ENCODE measurements around the gene KNOP1. TPM values are rescaled to one million over a fixed set of nuclear protein-coding genes. Genes with fewer than 3 reads are reported as not detected.
A peak's percentile ranks its signal among the peaks of the same experiment; 100 is the strongest.
"Not testable (repeated sequence)": the region's sequence is repeated elsewhere in the genome, so short reads cannot be mapped to it uniquely, and the experiment has no call there.

KNOP1 gene
- total RNA-seq, 1 donor from 2014 or later = 29.2 TPM

GRCh38 chr16:19722981-19723380 lies 5.0 kb upstream of the KNOP1 start:
- H3K36me3 Mint-ChIP-seq (ENCODE audit: low read depth) = no peaks in the 10 kb centered on the region
- H3K27me3 Mint-ChIP-seq (ENCODE audit: low read depth) = no peaks in the 10 kb centered on the region
- DNase-seq (ENCODE audit: low spot score) = no peak
- H3K4me1 Mint-ChIP-seq (ENCODE audit: low read depth) = peaks cover 3% of the 10 kb centered on the region
- intact Hi-C loops (cut with micrococcal nuclease) = no loop called here
- no peaks in the 10 kb centered on the region for H3K9me3 Mint-ChIP-seq
- H3K4me3 Mint-ChIP-seq (ENCODE audit: low read depth) = no peak overlapping the region
- H3K27ac Mint-ChIP-seq = no peak overlapping the region

DNA sequence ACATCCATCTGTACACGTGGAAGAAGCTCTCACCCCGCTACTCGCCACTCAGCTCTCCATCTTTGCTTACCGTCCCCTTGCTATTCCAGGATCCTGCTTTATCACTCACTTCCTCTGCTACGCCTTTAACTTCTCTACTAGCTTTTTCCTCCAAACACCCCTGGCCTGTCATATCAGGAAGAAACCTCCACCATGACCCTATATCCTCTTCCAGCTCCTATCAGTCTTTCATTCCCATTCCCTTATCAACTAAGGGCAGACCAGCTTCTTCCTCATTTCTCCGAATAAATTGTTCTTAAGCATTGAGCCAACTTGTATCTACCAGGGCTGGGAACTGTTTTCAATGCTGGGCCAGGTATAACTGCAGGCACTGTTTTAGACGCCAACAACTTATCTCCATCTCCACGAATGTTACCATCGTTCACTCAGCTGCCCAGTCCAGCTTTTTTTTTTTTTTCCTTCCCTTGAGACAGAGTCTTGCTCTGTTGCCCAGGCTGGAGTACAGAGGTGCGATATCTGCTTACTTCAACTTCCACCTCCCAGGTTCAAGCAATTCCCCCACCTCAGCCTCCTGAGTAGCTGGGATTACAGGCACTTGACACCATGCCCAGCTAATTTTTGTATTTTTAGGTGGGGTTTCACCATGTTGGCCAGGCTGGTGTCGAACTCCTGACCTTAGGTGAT lies 4.4 kb upstream of the KNOP1 start:
- no peak for DNase-seq (ENCODE audit: low spot score)
- peaks cover 3% of the 10 kb centered on the region for H3K4me1 Mint-ChIP-seq (ENCODE audit: low read depth)
- H3K36me3 Mint-ChIP-seq (ENCODE audit: low read depth) = peaks cover 2% of the 10 kb centered on the region
- no peak overlapping the region for H3K27ac Mint-ChIP-seq
- no peaks in the 10 kb centered on the region for H3K9me3 Mint-ChIP-seq
- no peak overlapping the region for H3K4me3 Mint-ChIP-seq (ENCODE audit: low read depth)
- H3K27me3 Mint-ChIP-seq (ENCODE audit: low read depth) = no peaks in the 10 kb centered on the region
- intact Hi-C loops (cut with micrococcal nuclease) = no loop called here

- DNase-seq (ENCODE audit: low spot score) = no peak
- Mint-ChIP-seq H3K27me3 (ENCODE audit: low read depth) (no peaks in the 10 kb centered on the region), H3K9me3 (no peaks in the 10 kb centered on the region), H3K4me1 (ENCODE audit: low read depth) (peaks cover 10% of the 10 kb centered on the region), H3K4me3 (ENCODE audit: low read depth) (peak overlapping the region; percentile 93), H3K27ac (no peak overlapping the region), H3K36me3 (ENCODE audit: low read depth) (peaks cover 20% of the 10 kb centered on the region)
- intact Hi-C loops (cut with micrococcal nuclease) = loop anchor here (1.0 to 5.0 kb wide), 2 partner anchors 163 to 169 kb away; partner anchors contain the start of gene VPS35L
Observed at GRCh38 chr16:19718624-19718965, 568 bp upstream of the KNOP1 start.

DNA sequence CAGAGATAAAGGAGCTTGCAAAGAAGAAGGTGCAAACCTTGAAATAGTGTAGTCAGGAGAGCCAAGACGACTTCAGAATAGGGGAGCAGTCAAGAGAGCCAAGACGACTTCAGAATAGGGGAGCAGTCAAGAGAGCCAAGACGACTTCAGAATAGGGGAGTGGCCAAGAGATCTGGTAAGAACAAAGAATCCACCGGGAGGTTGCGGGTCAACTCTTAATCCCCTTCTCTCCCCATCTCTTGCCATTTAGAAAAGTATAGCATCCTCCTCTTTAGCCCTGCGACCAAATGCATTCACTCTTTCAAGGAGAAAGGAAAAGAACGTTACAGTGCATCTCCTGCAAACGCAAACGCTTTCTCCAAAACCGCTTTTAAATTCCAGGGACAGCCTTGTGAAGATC lies 713 bp downstream of the KNOP1 start:
- intact Hi-C loops (cut with micrococcal nuclease) = loop anchor here (5.0 kb wide), 1 partner anchor 170 kb away; no protein-coding TSS in a partner anchor
- H3K4me1 Mint-ChIP-seq (ENCODE audit: low read depth) = peaks cover 10% of the 10 kb centered on the region
- H3K9me3 Mint-ChIP-seq = no peaks in the 10 kb centered on the region
- peaks cover 24% of the 10 kb centered on the region for H3K36me3 Mint-ChIP-seq (ENCODE audit: low read depth)
- DNase-seq (ENCODE audit: low spot score) = no peak
- H3K27ac Mint-ChIP-seq = peak overlapping the region; percentile 83
- H3K27me3 Mint-ChIP-seq (ENCODE audit: low read depth) = no peaks in the 10 kb centered on the region
- H3K4me3 Mint-ChIP-seq (ENCODE audit: low read depth) = peak overlapping the region; percentile 93

DNA sequence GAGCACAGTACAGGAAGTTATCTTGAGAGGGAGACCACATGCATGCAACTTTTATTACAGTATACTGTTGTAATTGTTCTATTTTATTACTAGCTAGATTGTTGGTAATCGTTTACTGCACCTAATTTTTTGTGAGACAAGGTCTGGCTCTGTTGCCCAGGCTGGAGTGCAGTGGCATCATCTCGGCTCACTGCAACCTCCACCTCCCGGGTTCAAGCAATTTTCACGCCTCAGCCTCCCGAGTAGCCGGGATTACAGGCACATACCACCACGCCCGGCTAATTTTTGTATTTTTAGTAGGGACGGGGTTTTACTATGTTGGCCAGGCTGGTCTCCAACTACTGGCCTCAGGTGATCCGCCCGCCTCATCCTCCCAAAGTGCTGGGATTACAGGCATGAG lies 1.3 kb downstream of the KNOP1 start:
- H3K9me3 Mint-ChIP-seq; H3K27ac Mint-ChIP-seq; DNase-seq (ENCODE audit: low spot score); H3K27me3 Mint-ChIP-seq (ENCODE audit: low read depth); H3K4me1 Mint-ChIP-seq (ENCODE audit: low read depth): not testable (repeated sequence)
- intact Hi-C loops (cut with micrococcal nuclease) = loop anchor here (5.0 kb wide), 1 partner anchor 171 kb away; no protein-coding TSS in a partner anchor
- Mint-ChIP-seq H3K4me3 (ENCODE audit: low read depth) (peak overlapping the region; percentile 93), H3K36me3 (ENCODE audit: low read depth) (peaks cover 27% of the 10 kb centered on the region)

- DNase-seq (ENCODE audit: low spot score) = no peak
- peaks cover 30% of the 10 kb centered on the region for H3K36me3 Mint-ChIP-seq (ENCODE audit: low read depth)
- H3K9me3 Mint-ChIP-seq = no peaks in the 10 kb centered on the region
- intact Hi-C loops (cut with micrococcal nuclease) = loop anchor here (5.0 kb wide), 1 partner anchor 171 kb away; no protein-coding TSS in a partner anchor
- peak overlapping the region; percentile 93 for H3K4me3 Mint-ChIP-seq (ENCODE audit: low read depth)
- H3K27me3 Mint-ChIP-seq (ENCODE audit: low read depth) = no peaks in the 10 kb centered on the region
- H3K4me1 Mint-ChIP-seq (ENCODE audit: low read depth) = peaks cover 8% of the 10 kb centered on the region
- peak overlapping the region; percentile 14 for H3K27ac Mint-ChIP-seq
Observed at GRCh38 chr16:19716183-19716582, 1.8 kb downstream of the KNOP1 start.

- Mint-ChIP-seq H3K4me1 (ENCODE audit: low read depth) (peaks cover 7% of the 10 kb centered on the region), H3K4me3 (ENCODE audit: low read depth) (no peak overlapping the region), H3K27me3 (ENCODE audit: low read depth) (no peaks in the 10 kb centered on the region), H3K36me3 (ENCODE audit: low read depth) (peaks cover 30% of the 10 kb centered on the region), H3K9me3 (no peaks in the 10 kb centered on the region), H3K27ac (no peak overlapping the region)
- intact Hi-C loops (cut with micrococcal nuclease) = loop anchor here (5.0 kb wide), 1 partner anchor 172 kb away; no protein-coding TSS in a partner anchor
- no peak for DNase-seq (ENCODE audit: low spot score)
Observed at GRCh38 chr16:19715566-19715965, 2.5 kb downstream of the KNOP1 start.

- DNase-seq (ENCODE audit: low spot score) = no peak
- intact Hi-C loops (cut with micrococcal nuclease) = no loop called here
- Mint-ChIP-seq H3K4me1 (ENCODE audit: low read depth) (peaks cover 7% of the 10 kb centered on the region), H3K27me3 (ENCODE audit: low read depth) (no peaks in the 10 kb centered on the region), H3K9me3 (no peaks in the 10 kb centered on the region), H3K27ac (no peak overlapping the region), H3K36me3 (ENCODE audit: low read depth) (peaks cover 40% of the 10 kb centered on the region), H3K4me3 (ENCODE audit: low read depth) (no peak overlapping the region)
Observed at GRCh38 chr16:19713697-19714096, 4.3 kb downstream of the KNOP1 start.

DNA sequence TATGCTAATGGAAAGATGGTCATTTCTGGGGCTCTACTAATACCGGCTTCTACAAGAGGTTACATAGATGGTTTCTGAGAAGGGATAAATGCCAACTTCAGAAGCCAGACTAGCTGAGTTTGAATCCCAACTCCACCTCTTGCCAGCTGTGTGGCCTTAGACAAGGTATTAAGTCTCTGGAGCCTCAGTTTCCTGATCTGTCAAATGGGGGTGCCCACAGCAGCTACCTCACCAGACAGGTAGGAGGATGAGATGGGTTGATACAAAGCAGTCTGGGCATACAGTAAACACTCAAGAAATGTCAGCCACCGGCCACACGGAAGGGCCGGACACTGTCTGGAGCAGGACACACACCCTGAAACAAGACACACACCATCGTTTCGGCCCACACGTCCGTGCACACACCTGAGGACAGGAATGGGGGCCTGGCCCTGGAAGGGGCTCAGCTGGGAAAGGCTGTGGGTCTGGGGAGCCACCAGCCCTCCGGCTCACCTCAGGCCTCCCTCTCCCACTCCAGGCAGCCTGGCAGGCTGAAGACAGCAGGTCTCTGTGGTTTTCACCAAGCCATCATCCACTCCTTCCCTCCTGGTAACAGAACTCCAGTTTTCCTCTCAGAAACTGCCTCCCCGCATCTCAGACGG lies 5.5 kb downstream of the KNOP1 start:
- no peak overlapping the region for H3K27ac Mint-ChIP-seq
- no peak for DNase-seq (ENCODE audit: low spot score)
- peaks cover 39% of the 10 kb centered on the region for H3K36me3 Mint-ChIP-seq (ENCODE audit: low read depth)
- H3K9me3 Mint-ChIP-seq = no peaks in the 10 kb centered on the region
- peaks cover 7% of the 10 kb centered on the region for H3K4me1 Mint-ChIP-seq (ENCODE audit: low read depth)
- intact Hi-C loops (cut with micrococcal nuclease) = no loop called here
- H3K4me3 Mint-ChIP-seq (ENCODE audit: low read depth) = no peak overlapping the region
- no peaks in the 10 kb centered on the region for H3K27me3 Mint-ChIP-seq (ENCODE audit: low read depth)

DNA sequence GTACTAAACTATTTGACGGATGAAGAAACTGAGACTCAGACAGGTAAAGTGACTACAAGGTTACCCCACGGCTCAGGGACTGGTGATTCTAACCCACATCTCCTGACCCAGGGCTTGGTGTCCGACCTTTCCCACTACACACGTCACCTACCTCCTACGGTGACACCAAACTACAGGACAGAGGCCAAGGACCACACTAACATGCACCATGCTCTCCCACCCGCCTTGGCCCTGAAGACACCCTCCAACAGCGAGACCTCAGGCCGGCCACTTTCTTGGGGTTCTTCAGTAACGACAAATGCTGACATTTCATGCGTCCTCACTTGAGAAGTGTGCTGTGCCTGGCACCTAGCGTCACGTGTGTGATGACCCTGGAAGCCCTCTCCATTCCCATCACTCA lies 6.4 kb downstream of the KNOP1 start:
- no peak overlapping the region for H3K27ac Mint-ChIP-seq
- DNase-seq (ENCODE audit: low spot score) = no peak
- no peak overlapping the region for H3K4me3 Mint-ChIP-seq (ENCODE audit: low read depth)
- no peaks in the 10 kb centered on the region for H3K9me3 Mint-ChIP-seq
- intact Hi-C loops (cut with micrococcal nuclease) = no loop called here
- H3K36me3 Mint-ChIP-seq (ENCODE audit: low read depth) = peaks cover 41% of the 10 kb centered on the region
- peaks cover 7% of the 10 kb centered on the region for H3K4me1 Mint-ChIP-seq (ENCODE audit: low read depth)
- no peaks in the 10 kb centered on the region for H3K27me3 Mint-ChIP-seq (ENCODE audit: low read depth)

DNA sequence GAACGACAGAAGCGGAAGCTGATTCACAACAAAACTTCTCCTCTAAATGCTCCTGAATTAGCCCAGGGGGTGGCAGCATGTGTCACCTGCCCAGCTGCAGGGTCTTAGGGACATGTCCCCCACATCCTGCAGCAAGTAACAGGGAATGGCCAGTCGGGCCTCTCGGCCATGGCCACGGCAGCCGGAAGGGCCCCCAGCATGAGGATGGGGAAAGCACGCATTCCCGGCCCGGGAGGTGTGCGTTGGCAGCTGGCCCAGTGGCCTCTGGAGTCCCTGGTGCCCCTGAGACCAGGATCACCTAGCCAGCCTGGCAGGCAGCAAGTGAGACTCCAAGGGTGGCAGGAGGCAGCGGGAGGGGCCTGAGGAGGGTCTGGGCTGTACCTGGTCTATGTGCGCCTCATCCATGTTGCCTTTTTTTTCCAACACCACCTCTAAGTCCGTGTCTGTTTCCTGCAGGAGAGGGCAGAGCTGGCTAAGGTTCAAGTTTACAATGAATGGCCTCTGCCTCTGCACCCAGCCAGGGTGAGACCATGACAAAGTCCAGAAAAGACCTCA lies 7.0 kb downstream of the KNOP1 start:
- H3K4me3 Mint-ChIP-seq (ENCODE audit: low read depth) = no peak overlapping the region
- intact Hi-C loops (cut with micrococcal nuclease) = no loop called here
- H3K9me3 Mint-ChIP-seq = no peaks in the 10 kb centered on the region
- no peak overlapping the region for H3K27ac Mint-ChIP-seq
- H3K36me3 Mint-ChIP-seq (ENCODE audit: low read depth) = peaks cover 39% of the 10 kb centered on the region
- H3K4me1 Mint-ChIP-seq (ENCODE audit: low read depth) = peaks cover under 1% of the 10 kb centered on the region
- no peaks in the 10 kb centered on the region for H3K27me3 Mint-ChIP-seq (ENCODE audit: low read depth)
- no peak for DNase-seq (ENCODE audit: low spot score)

DNA sequence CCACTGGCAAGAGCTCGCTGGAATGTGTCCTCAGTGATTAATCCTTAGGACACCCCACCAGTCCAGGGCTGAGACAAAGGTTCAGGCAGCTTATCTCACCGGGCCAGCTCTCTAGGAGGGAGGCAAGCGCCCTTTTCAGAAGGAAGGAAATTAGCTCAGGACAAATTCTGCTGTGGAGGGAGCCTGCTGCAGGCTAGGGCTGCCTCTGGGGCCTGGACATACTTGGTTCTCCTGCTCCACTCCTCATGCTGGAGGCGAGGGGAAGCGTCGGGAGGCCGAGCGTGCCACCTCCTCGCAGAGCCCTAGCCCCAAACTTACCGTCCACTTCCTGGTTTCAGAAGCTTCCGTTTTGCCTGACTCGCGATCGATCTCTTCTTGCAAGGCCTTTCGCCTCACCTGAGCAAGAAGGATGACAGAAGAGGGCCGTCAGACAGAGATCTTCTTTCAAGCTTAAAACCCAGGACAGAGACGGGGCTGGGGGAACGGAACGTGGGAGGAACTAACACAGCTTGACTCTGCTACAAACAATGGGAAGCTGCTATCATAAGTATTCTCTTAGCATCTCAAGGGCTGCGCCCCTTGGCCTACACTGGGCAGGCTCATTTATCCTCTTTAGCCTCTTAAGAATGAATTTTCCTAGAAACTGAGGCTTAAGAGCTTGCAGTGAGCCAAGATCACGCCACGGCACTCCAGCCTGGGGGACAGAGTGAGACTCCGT lies 7.7 kb downstream of the KNOP1 start:
- H3K27me3 Mint-ChIP-seq (ENCODE audit: low read depth) = no peaks in the 10 kb centered on the region
- intact Hi-C loops (cut with micrococcal nuclease) = no loop called here
- H3K36me3 Mint-ChIP-seq (ENCODE audit: low read depth) = peaks cover 45% of the 10 kb centered on the region
- no peak for DNase-seq (ENCODE audit: low spot score)
- no peaks in the 10 kb centered on the region for H3K9me3 Mint-ChIP-seq
- no peak overlapping the region for H3K27ac Mint-ChIP-seq
- H3K4me1 Mint-ChIP-seq (ENCODE audit: low read depth) = no peaks in the 10 kb centered on the region
- no peak overlapping the region for H3K4me3 Mint-ChIP-seq (ENCODE audit: low read depth)

Data from activated T-helper 2 cell treated with anti-CD3 and anti-CD28 coated beads, Interferon-gamma antibody, Interleukin-2, Interleukin-4, amounts not matched to agents 10 μg/mL and 5 μg/mL and 100 μg/mL, durations not matched to agents 14 hours and 24 hours and 36 hours (primary cell).